Hepatocyte (in vitro differentiated cells): ENCODE results near the gene GPSM3. TPM values are rescaled to one million over a fixed set of nuclear protein-coding genes. Genes with fewer than 3 reads are reported as not detected.

Experiments
- DNase-seq: peaks from one replicate; pipeline ENCODE4 v3.0.0-alpha.2; 2016; ENCODE audit warnings: low spot score
- H2AFZ ChIP-seq: fragments of 200-600 bp; sonication (generic); 2 replicates; pipeline ENCODE4 v1.6.0; 2016; ENCODE audit warnings: antibody characterized with exemption, mild to moderate bottlenecking
- H3K27ac ChIP-seq: fragments of 200-600 bp; sonication (generic); 2 replicates; pipeline ENCODE4 v1.5.1; 2016; ENCODE audit warnings: mild to moderate bottlenecking
- H3K27me3 ChIP-seq: fragments of 200-600 bp; sonication (generic); 2 replicates; pipeline ENCODE4 v1.6.1; 2016
- H3K36me3 ChIP-seq: fragments of 200-600 bp; sonication (generic); replicated peaks from 2 replicates; pipeline ENCODE4 v1.5.1; 2016; ENCODE audit warnings: low read depth; ENCODE audit not compliant: insufficient read depth
- H3K4me1 ChIP-seq: fragments of 200-600 bp; sonication (generic); 2 replicates; pipeline ENCODE4 v1.5.1; 2016; ENCODE audit warnings: mild to moderate bottlenecking, moderate library complexity; ENCODE audit not compliant: insufficient read depth
- H3K4me2 ChIP-seq: fragments of 200-600 bp; sonication (generic); 2 replicates; pipeline ENCODE4 v1.6.0; 2016
- H3K4me3 ChIP-seq: fragments of 200-600 bp; sonication (generic); 2 replicates; pipeline ENCODE4 v1.5.1; 2016; ENCODE audit warnings: mild to moderate bottlenecking
- H3K79me2 ChIP-seq: fragments of 200-600 bp; sonication (generic); 2 replicates; pipeline ENCODE4 v1.6.0; 2017; ENCODE audit warnings: mild to moderate bottlenecking
- H3K9me2 ChIP-seq: fragments of 200-600 bp; sonication (generic); replicated peaks from 2 replicates; pipeline ENCODE4 v1.6.0; 2017; ENCODE audit warnings: mild to moderate bottlenecking; ENCODE audit not compliant: insufficient read depth
- H3K9me3 ChIP-seq: fragments of 200-600 bp; sonication (generic); 2 replicates; pipeline ENCODE4 v1.5.1; 2016; ENCODE audit warnings: low read depth, mild to moderate bottlenecking
- H4K20me1 ChIP-seq: fragments of 200-600 bp; sonication (generic); 2 replicates; pipeline ENCODE4 v1.6.0; 2016; ENCODE audit warnings: mild to moderate bottlenecking; ENCODE audit not compliant: insufficient read depth, poor library complexity, severe bottlenecking
- CTCF ChIP-seq: fragments of 200-600 bp; sonication (generic); IDR thresholded peaks from 2 replicates; pipeline ENCODE4 v1.5.1; 2016; ENCODE audit warnings: antibody characterized with exemption, mild to moderate bottlenecking; ENCODE audit not compliant: poor library complexity
- EZH2 ChIP-seq: fragments of 200-600 bp; sonication (generic); IDR thresholded peaks from 2 replicates; pipeline ENCODE4 v1.6.1; 2016; ENCODE audit warnings: antibody characterized with exemption, mild to moderate bottlenecking, borderline replicate concordance
- EZH2phosphoT487 ChIP-seq: fragments of 200-600 bp; sonication (generic); IDR thresholded peaks from one replicate; pipeline ENCODE4 v1.6.1; 2018; ENCODE audit warnings: antibody characterized with exemption, mild to moderate bottlenecking, low read depth, moderate library complexity; ENCODE audit not compliant: unreplicated experiment, severe bottlenecking
- WGBS: methylation state at CpG from one replicate; pipeline ENCODE4 v1.1.6; 2016; ENCODE audit warnings: low lambda C conversion rate; ENCODE audit errors: missing lambda C conversion rate; 5-methylcytosine and 5-hydroxymethylcytosine counted together
- polyA plus RNA-seq: library from polyadenylated mRNA; unstranded; fragments of >200 nt; fragmentation: Nextera tagmentation; extraction: Ambion mirVana; gene quantifications from 2 replicates; pipeline ENCODE4 v1.2.1, GENCODE V29; 2016
- total RNA-seq: library from RNA; depleted of rRNA; stranded (reverse); fragments of >200 nt; gene quantifications from 2 replicates; pipeline ENCODE4 v1.2.3, GENCODE V29; 2014

Gene GPSM3
- total and polyA plus RNA-seq, 2 experiments from 2014 or later, result 3.4 to 4.3 TPM

GRCh38 chr6:32181148-32181702 lies 11.2 kb downstream of the GPSM3 start:
- DNase-seq, result no peak
- Histone ChIP-seq H3K9me3 (no peaks in the 10 kb centered on the region), H3K27me3 (no peaks in the 10 kb centered on the region), H3K79me2 (peaks cover 16% of the 10 kb centered on the region), H3K9me2 (no peaks in the 10 kb centered on the region), H3K36me3 (no peaks in the 10 kb centered on the region), H4K20me1 (no peaks in the 10 kb centered on the region), H3K4me2 (no peak overlapping the region), H3K4me1 (peaks cover 21% of the 10 kb centered on the region), H2AFZ (no peak overlapping the region), H3K27ac (no peak overlapping the region), H3K4me3 (no peak overlapping the region)
- 93% methylated on average over 15 of the region's 15 CpGs for WGBS
- no peak for TF ChIP-seq CTCF
- TF ChIP-seq EZH2phosphoT487, result no peak
- no peak for TF ChIP-seq EZH2

DNA sequence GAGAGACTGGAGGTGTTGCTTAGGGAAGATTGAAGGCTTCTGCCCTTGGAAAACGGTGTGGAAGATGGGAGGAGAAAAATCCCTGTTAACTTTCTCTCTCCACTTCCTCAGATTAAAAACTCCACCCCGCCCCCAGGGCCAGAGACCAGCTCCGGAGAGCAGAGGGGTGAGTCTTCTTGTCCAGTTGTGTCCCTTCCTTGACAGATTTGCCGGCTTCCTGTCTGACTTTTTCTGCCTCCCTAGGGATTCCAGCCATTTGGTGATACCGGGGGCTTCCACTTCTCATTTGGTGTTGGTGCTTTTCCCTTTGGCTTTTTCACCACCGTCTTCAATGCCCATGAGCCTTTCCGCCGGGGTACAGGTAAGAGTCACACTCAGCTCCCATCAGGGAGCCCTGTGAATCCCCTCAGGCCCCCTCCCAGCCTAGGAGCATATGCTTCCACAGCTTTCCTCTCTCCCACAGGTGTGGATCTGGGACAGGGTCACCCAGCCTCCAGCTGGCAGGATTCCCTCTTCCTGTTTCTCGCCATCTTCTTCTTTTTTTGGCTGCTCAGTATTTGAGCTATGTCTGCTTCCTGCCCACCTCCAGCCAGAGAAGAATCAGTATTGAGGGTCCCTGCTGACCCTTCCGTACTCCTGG lies 12.6 kb downstream of the GPSM3 start:
- Histone ChIP-seq H4K20me1 (no peaks in the 10 kb centered on the region), H3K36me3 (no peaks in the 10 kb centered on the region), H3K4me1 (peaks cover 17% of the 10 kb centered on the region), H2AFZ (no peak overlapping the region), H3K9me3 (no peaks in the 10 kb centered on the region), H3K4me3 (no peak overlapping the region), H3K4me2 (peak overlapping the region; percentile 86), H3K27me3 (no peaks in the 10 kb centered on the region), H3K9me2 (no peaks in the 10 kb centered on the region), H3K27ac (no peak overlapping the region), H3K79me2 (peaks cover 25% of the 10 kb centered on the region)
- WGBS, result 86% methylated on average over 10 of the region's 10 CpGs
- DNase-seq, result no peak
- TF ChIP-seq CTCF, result no peak
- no peak for TF ChIP-seq EZH2
- no peak for TF ChIP-seq EZH2phosphoT487

- Histone ChIP-seq H3K9me3 (no peaks in the 10 kb centered on the region), H2AFZ (no peak overlapping the region), H3K36me3 (no peaks in the 10 kb centered on the region), H3K4me1 (peaks cover 13% of the 10 kb centered on the region), H3K9me2 (no peaks in the 10 kb centered on the region), H3K79me2 (peaks cover 36% of the 10 kb centered on the region), H3K27ac (peak overlapping the region; percentile 65), H4K20me1 (no peaks in the 10 kb centered on the region), H3K4me3 (peak overlapping the region; percentile 51), H3K4me2 (peak overlapping the region; percentile 86), H3K27me3 (no peaks in the 10 kb centered on the region)
- TF ChIP-seq CTCF (no peak), EZH2 (no peak), EZH2phosphoT487 (no peak)
- WGBS, result 6% methylated on average over 15 of the region's 24 CpGs
- DNase-seq, result peak; percentile 53
Observed at GRCh38 chr6:32178547-32179440, 13.6 kb downstream of the GPSM3 start.
